ENCODE measurements around the gene PNLIP.

DNA sequence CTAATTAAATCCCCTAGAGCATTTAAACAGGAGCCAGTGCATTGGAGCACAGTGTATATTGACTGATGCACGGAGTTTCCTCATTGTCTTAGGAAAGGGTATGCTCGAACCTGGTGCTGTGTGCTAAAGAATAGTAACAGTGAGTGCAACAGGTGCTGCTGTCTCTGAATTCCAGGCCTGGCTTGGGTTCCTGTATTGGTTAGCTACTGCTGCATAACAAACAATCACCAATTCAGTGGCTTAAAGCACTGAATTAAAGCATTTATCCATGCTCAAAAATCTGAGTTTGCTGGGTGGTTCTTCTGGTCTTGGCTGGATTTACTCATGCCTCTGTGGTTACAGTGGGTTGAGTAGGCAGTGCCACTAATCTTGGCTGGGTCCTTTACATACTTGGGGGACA is 43.3 kb downstream of the PNLIP start:
- no peak for TF ChIP-seq EP300 (IDR thresholded peaks at IDR 0.05)
- no peak for TF ChIP-seq CEBPB (IDR thresholded peaks at IDR 0.05)
- no peak for TF ChIP-seq SREBF2 (IDR thresholded peaks at IDR 0.05)
- TF ChIP-seq HDAC2 (IDR thresholded peaks at IDR 0.05) = no peak
- TF ChIP-seq POLR2A (IDR thresholded peaks at IDR 0.05; ENCODE audit: low read length) = no peak
- TF ChIP-seq, protein P1, sequence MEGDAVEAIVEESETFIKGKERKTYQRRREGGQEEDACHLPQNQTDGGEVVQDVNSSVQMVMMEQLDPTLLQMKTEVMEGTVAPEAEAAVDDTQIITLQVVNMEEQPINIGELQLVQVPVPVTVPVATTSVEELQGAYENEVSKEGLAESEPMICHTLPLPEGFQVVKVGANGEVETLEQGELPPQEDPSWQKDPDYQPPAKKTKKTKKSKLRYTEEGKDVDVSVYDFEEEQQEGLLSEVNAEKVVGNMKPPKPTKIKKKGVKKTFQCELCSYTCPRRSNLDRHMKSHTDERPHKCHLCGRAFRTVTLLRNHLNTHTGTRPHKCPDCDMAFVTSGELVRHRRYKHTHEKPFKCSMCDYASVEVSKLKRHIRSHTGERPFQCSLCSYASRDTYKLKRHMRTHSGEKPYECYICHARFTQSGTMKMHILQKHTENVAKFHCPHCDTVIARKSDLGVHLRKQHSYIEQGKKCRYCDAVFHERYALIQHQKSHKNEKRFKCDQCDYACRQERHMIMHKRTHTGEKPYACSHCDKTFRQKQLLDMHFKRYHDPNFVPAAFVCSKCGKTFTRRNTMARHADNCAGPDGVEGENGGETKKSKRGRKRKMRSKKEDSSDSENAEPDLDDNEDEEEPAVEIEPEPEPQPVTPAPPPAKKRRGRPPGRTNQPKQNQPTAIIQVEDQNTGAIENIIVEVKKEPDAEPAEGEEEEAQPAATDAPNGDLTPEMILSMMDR (IDR thresholded peaks at IDR 0.05) = no peak

Measured in A549 (cell line).